ENCODE data around the gene IGF2R. TPM values are rescaled to one million over a fixed set of nuclear protein-coding genes. Genes with fewer than 3 reads are reported as not detected.
A peak's percentile ranks its signal among the peaks of the same experiment; 100 is the strongest.
"Not testable (repeated sequence)": the region's sequence is repeated elsewhere in the genome, so short reads cannot be mapped to it uniquely, and the experiment has no call there.

IGF2R gene
- total RNA-seq, 1 experiment from 2014 or later = 51.2 TPM

- DNase-seq (ENCODE audit: low spot score) = no peak
Measured at GRCh38 chr6:159953091-159953601, 15.7 kb upstream of the IGF2R start.

- DNase-seq (ENCODE audit: low spot score) = no peak
Measured at GRCh38 chr6:159955945-159956361, 12.9 kb upstream of the IGF2R start.

GRCh38 chr6:159957071-159957673 is 11.7 kb upstream of the IGF2R start:
- no peak for DNase-seq (ENCODE audit: low spot score)

- no peak for DNase-seq (ENCODE audit: low spot score)
Measured at GRCh38 chr6:159959165-159959975, 9.5 kb upstream of the IGF2R start.

GRCh38 chr6:159959976-159960384 is 8.9 kb upstream of the IGF2R start:
- DNase-seq (ENCODE audit: low spot score) = no peak

- DNase-seq (ENCODE audit: low spot score) = no peak
Measured at GRCh38 chr6:159960485-159960884, 8.4 kb upstream of the IGF2R start.

GRCh38 chr6:159961528-159961927 is 7.4 kb upstream of the IGF2R start:
- no peak for DNase-seq (ENCODE audit: low spot score)

- no peak for DNase-seq (ENCODE audit: low spot score)
Measured at GRCh38 chr6:159963111-159963510, 5.8 kb upstream of the IGF2R start.

- DNase-seq (ENCODE audit: low spot score) = no peak
Measured at GRCh38 chr6:159964046-159964445, 4.8 kb upstream of the IGF2R start.

- no peak for DNase-seq (ENCODE audit: low spot score)
Measured at GRCh38 chr6:159966339-159966738, 2.5 kb upstream of the IGF2R start.

- no peak for DNase-seq (ENCODE audit: low spot score)
Measured at GRCh38 chr6:159966981-159967380, 1.9 kb upstream of the IGF2R start.

- not testable (repeated sequence) for DNase-seq (ENCODE audit: low spot score)
Measured at GRCh38 chr6:159967621-159968020, 1.3 kb upstream of the IGF2R start.

GRCh38 chr6:159969204-159969912 is 476 bp downstream of the IGF2R start:
- no peak for DNase-seq (ENCODE audit: low spot score)

- peak; percentile 74 for DNase-seq (ENCODE audit: low spot score)
Measured at GRCh38 chr6:159969921-159970320, 1.0 kb downstream of the IGF2R start.

- no peak for DNase-seq (ENCODE audit: low spot score)
Measured at GRCh38 chr6:159970659-159971063, 1.8 kb downstream of the IGF2R start.

- no peak for DNase-seq (ENCODE audit: low spot score)
Measured at GRCh38 chr6:159971341-159972178, 2.7 kb downstream of the IGF2R start.

- no peak for DNase-seq (ENCODE audit: low spot score)
Measured at GRCh38 chr6:159972506-159973268, 3.8 kb downstream of the IGF2R start.

- no peak for DNase-seq (ENCODE audit: low spot score)
Measured at GRCh38 chr6:159973406-159973805, 4.5 kb downstream of the IGF2R start.

GRCh38 chr6:159973951-159974350 is 5.1 kb downstream of the IGF2R start:
- DNase-seq (ENCODE audit: low spot score) = no peak

GRCh38 chr6:159974932-159975331 is 6.0 kb downstream of the IGF2R start:
- DNase-seq (ENCODE audit: low spot score) = no peak

All from HT-29 (cell line).